Duodenal mucosa (tissue), 2 donors: Measurements from ENCODE around the gene INSC.

ENCODE experiments used
- H3K27ac ChIP-seq: one replicate; pipeline ENCODE4 v1.7.0; 2013; ENCODE audit warnings: low read depth, low read length
- H3K27me3 ChIP-seq, 2 donors: one replicate each; pipeline ENCODE4 v1.7.0; 2013; ENCODE audit warnings: low read length in 2 of 2, control low read depth in 1 of 2; ENCODE audit not compliant: insufficient read depth in 2 of 2, control insufficient read depth in 1 of 2
- H3K36me3 ChIP-seq, 2 donors: one replicate each; pipeline ENCODE4 v1.7.0; 2013; ENCODE audit warnings: low read length in 2 of 2, control low read depth in 1 of 2; ENCODE audit not compliant: insufficient read depth in 2 of 2, control insufficient read depth in 1 of 2
- H3K4me1 ChIP-seq, 2 donors: one replicate each; pipeline ENCODE4 v1.7.0; 2013; ENCODE audit warnings: low read length in 2 of 2, control low read depth in 1 of 2; ENCODE audit not compliant: insufficient read depth in 2 of 2, control insufficient read depth in 1 of 2
- H3K4me3 ChIP-seq, 2 donors: one replicate each; pipeline ENCODE4 v1.7.0; 2013; ENCODE audit warnings: low read length in 2 of 2, low read depth in 1 of 2
- H3K9ac ChIP-seq, 2 donors: one replicate each; pipeline ENCODE4 v1.7.0; 2013; ENCODE audit warnings: low read length in 2 of 2, low read depth in 1 of 2
- H3K9me3 ChIP-seq, 2 donors: one replicate each; pipeline ENCODE4 v1.7.0; 2013; ENCODE audit warnings: low read length in 2 of 2, control low read depth in 1 of 2; ENCODE audit not compliant: control insufficient read depth in 1 of 2

The INSC gene

GRCh38 chr11:15194671-15195415 is 80.1 kb downstream of the INSC start:
- no peak overlapping the region for H3K9ac ChIP-seq
- H3K36me3 ChIP-seq = no peaks in the 10 kb centered on the region
- no peak overlapping the region for H3K4me3 ChIP-seq
- peak overlapping the region; percentile 22 for H3K27ac ChIP-seq
- H3K4me1 ChIP-seq = peaks cover 18 to 34% of the 10 kb centered on the region in 2 donors
- H3K27me3 ChIP-seq = no peaks in the 10 kb centered on the region
- no peaks in the 10 kb centered on the region for H3K9me3 ChIP-seq

GRCh38 chr11:15195454-15196200 is 80.9 kb downstream of the INSC start:
- no peak overlapping the region for H3K4me3 ChIP-seq
- no peak overlapping the region for H3K9ac ChIP-seq
- H3K4me1 ChIP-seq = peaks cover 18 to 34% of the 10 kb centered on the region in 2 donors
- no peaks in the 10 kb centered on the region for H3K9me3 ChIP-seq
- H3K27ac ChIP-seq = peak overlapping the region; percentile 22
- H3K27me3 ChIP-seq = no peaks in the 10 kb centered on the region
- no peaks in the 10 kb centered on the region for H3K36me3 ChIP-seq

- Histone ChIP-seq H3K4me1 (peaks cover 18 to 34% of the 10 kb centered on the region in 2 donors), H3K9me3 (no peaks in the 10 kb centered on the region), H3K9ac (no peak overlapping the region), H3K36me3 (no peaks in the 10 kb centered on the region), H3K4me3 (no peak overlapping the region), H3K27me3 (no peaks in the 10 kb centered on the region), H3K27ac (peak overlapping the region; percentile 23)
These were observed 82.0 kb downstream of the INSC start for GRCh38 chr11:15196704-15197103.

- Histone ChIP-seq H3K27ac (no peak overlapping the region), H3K9me3 (no peaks in the 10 kb centered on the region), H3K27me3 (no peaks in the 10 kb centered on the region), H3K4me1 (peaks cover 18 to 34% of the 10 kb centered on the region in 2 donors), H3K9ac (no peak overlapping the region), H3K36me3 (no peaks in the 10 kb centered on the region), H3K4me3 (no peak overlapping the region)
These were observed 83.0 kb downstream of the INSC start for GRCh38 chr11:15197696-15198095.

GRCh38 chr11:15198284-15198683 is 83.6 kb downstream of the INSC start:
- H3K9me3 ChIP-seq = no peaks in the 10 kb centered on the region
- no peaks in the 10 kb centered on the region for H3K27me3 ChIP-seq
- H3K27ac ChIP-seq = no peak overlapping the region
- H3K36me3 ChIP-seq = no peaks in the 10 kb centered on the region
- no peak overlapping the region for H3K9ac ChIP-seq
- no peak overlapping the region for H3K4me3 ChIP-seq
- peaks cover 18 to 34% of the 10 kb centered on the region in 2 donors for H3K4me1 ChIP-seq

GRCh38 chr11:15199693-15200092 is 85.0 kb downstream of the INSC start:
- Histone ChIP-seq H3K27ac (no peak overlapping the region), H3K4me3 (no peak overlapping the region), H3K36me3 (no peaks in the 10 kb centered on the region), H3K27me3 (no peaks in the 10 kb centered on the region), H3K4me1 (peaks cover 18 to 32% of the 10 kb centered on the region in 2 donors), H3K9me3 (no peaks in the 10 kb centered on the region), H3K9ac (no peak overlapping the region)

GRCh38 chr11:15200696-15201095 is 86.0 kb downstream of the INSC start:
- Histone ChIP-seq H3K9ac (no peak overlapping the region), H3K4me3 (no peak overlapping the region), H3K27me3 (no peaks in the 10 kb centered on the region), H3K36me3 (no peaks in the 10 kb centered on the region), H3K9me3 (no peaks in the 10 kb centered on the region), H3K4me1 (peaks cover 8 to 24% of the 10 kb centered on the region in 2 donors), H3K27ac (no peak overlapping the region)

- Histone ChIP-seq H3K27ac (no peak overlapping the region), H3K9ac (no peak overlapping the region), H3K4me1 (peaks cover 0 to 15% of the 10 kb centered on the region in 2 donors), H3K36me3 (no peaks in the 10 kb centered on the region), H3K27me3 (no peaks in the 10 kb centered on the region), H3K4me3 (no peak overlapping the region), H3K9me3 (no peaks in the 10 kb centered on the region)
These were observed 86.9 kb downstream of the INSC start for GRCh38 chr11:15201586-15201985.

- Histone ChIP-seq H3K9me3 (no peaks in the 10 kb centered on the region), H3K27me3 (no peaks in the 10 kb centered on the region), H3K36me3 (no peaks in the 10 kb centered on the region), H3K4me1 (peaks cover 0 to 5% of the 10 kb centered on the region in 2 donors), H3K27ac (no peak overlapping the region), H3K9ac (no peak overlapping the region), H3K4me3 (no peak overlapping the region)
These were observed 87.9 kb downstream of the INSC start for GRCh38 chr11:15202626-15203025.

- no peak overlapping the region for H3K27ac ChIP-seq
- no peaks in the 10 kb centered on the region for H3K36me3 ChIP-seq
- H3K9me3 ChIP-seq = no peaks in the 10 kb centered on the region
- no peaks in the 10 kb centered on the region for H3K27me3 ChIP-seq
- no peaks in the 10 kb centered on the region for H3K4me1 ChIP-seq
- no peak overlapping the region for H3K9ac ChIP-seq
- H3K4me3 ChIP-seq = no peak overlapping the region
These were observed 90.0 kb downstream of the INSC start for GRCh38 chr11:15204711-15205110.
